GM06990 (cell line): ENCODE results near the gene BRPF1.

Source experiments
- DNase-seq: peaks from one replicate; pipeline ENCODE4 v3.0.0-alpha.2; 2011; ENCODE audit not compliant: insufficient read length; ENCODE audit errors: extremely low read depth
- H3K27me3 ChIP-seq: replicated peaks from 2 replicates; pipeline ENCODE4 v1.6.0; 2011; ENCODE audit warnings: low read length; ENCODE audit not compliant: control insufficient read depth, insufficient read depth
- H3K36me3 ChIP-seq: 2 replicates; pipeline ENCODE4 v1.5.1; 2011; ENCODE audit warnings: low read length; ENCODE audit not compliant: control insufficient read depth, insufficient read depth
- H3K4me3 ChIP-seq: replicated peaks from 2 replicates; pipeline ENCODE4 v1.5.1; 2011; ENCODE audit warnings: low read depth, mild to moderate bottlenecking, control low read depth, low read length
- TF ChIP-seq, protein P1 (sequence below): IDR thresholded peaks from 2 replicates; pipeline ENCODE4 v1.5.1; 2011; ENCODE audit warnings: low read length, control low read depth, mild to moderate bottlenecking, inconsistent platforms; ENCODE audit not compliant: insufficient read depth, poor library complexity, severe bottlenecking

BRPF1 gene

DNA sequence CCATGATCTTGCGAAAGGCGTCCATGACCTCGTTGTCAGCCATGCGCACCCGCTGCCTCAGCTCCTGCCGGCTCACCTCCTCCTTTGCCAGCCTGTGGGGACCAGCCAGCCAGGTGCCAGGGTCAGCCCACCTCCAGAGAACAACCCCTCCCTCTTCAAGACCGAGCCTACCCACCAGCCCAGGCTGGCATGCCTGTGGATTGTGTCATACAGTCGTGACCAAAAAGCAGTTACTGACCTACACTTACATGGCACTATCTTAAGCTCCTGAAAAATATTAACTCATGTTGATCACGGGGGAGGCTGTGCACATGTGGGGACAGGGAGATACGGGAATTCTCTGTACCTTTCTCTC lies 48.9 kb downstream of the BRPF1 start:
- H3K36me3 ChIP-seq: peaks cover 15% of the 10 kb centered on the region
- no peak for DNase-seq

DNA sequence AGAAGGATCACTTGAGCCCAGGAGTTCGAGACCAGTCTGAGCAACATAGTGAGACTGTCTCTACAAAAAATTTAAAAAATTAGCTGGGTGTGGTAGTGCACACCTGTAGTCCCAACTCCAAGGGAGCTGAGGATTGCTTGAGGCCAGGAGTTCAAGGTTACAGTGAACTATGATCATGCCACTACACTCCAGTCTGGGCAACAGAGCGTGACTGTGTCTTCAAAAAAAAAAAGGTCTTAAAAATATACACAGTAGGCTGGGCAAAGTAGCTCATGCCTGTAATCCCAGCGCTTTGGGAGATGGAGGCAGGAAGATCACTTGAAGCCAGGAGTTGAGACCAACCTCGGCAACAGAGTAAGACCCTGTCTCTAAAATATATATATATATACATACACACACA lies 49.4 kb downstream of the BRPF1 start:
- DNase-seq: no peak
- TF ChIP-seq, protein P1, sequence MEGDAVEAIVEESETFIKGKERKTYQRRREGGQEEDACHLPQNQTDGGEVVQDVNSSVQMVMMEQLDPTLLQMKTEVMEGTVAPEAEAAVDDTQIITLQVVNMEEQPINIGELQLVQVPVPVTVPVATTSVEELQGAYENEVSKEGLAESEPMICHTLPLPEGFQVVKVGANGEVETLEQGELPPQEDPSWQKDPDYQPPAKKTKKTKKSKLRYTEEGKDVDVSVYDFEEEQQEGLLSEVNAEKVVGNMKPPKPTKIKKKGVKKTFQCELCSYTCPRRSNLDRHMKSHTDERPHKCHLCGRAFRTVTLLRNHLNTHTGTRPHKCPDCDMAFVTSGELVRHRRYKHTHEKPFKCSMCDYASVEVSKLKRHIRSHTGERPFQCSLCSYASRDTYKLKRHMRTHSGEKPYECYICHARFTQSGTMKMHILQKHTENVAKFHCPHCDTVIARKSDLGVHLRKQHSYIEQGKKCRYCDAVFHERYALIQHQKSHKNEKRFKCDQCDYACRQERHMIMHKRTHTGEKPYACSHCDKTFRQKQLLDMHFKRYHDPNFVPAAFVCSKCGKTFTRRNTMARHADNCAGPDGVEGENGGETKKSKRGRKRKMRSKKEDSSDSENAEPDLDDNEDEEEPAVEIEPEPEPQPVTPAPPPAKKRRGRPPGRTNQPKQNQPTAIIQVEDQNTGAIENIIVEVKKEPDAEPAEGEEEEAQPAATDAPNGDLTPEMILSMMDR: no peak
- H3K4me3 ChIP-seq: no peak overlapping the region
- peaks cover 18% of the 10 kb centered on the region for H3K36me3 ChIP-seq
- H3K27me3 ChIP-seq: no peaks in the 10 kb centered on the region

More for the DNA sequence above, 48.9 kb downstream of the BRPF1 start:
- TF ChIP-seq, protein P1: no peak
- H3K4me3 ChIP-seq: no peak overlapping the region
- H3K27me3 ChIP-seq: no peaks in the 10 kb centered on the region

DNA sequence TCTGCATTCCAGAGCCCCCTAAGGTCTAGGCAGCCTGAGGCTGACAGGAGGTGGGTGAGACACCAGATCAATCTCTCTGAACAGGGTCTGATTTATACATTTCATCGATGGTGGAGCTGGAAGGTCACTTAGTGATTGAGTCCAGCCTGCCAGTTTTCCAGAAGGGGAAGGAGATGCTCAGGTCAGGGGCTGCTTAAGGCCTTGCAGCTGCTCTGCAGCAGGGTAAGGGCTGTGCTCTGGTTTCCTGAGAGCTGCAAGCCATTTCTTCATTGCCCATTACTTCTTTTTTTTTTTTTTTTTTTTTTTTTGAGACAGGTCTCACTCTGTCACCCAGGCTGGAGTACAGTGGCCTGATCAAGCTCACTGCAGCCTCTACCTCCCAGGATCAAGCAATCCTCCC lies 50.0 kb downstream of the BRPF1 start:
- Histone ChIP-seq H3K4me3 (no peak overlapping the region), H3K27me3 (no peaks in the 10 kb centered on the region), H3K36me3 (peaks cover 18% of the 10 kb centered on the region)
- TF ChIP-seq, protein P1: no peak
- no peak for DNase-seq

DNA sequence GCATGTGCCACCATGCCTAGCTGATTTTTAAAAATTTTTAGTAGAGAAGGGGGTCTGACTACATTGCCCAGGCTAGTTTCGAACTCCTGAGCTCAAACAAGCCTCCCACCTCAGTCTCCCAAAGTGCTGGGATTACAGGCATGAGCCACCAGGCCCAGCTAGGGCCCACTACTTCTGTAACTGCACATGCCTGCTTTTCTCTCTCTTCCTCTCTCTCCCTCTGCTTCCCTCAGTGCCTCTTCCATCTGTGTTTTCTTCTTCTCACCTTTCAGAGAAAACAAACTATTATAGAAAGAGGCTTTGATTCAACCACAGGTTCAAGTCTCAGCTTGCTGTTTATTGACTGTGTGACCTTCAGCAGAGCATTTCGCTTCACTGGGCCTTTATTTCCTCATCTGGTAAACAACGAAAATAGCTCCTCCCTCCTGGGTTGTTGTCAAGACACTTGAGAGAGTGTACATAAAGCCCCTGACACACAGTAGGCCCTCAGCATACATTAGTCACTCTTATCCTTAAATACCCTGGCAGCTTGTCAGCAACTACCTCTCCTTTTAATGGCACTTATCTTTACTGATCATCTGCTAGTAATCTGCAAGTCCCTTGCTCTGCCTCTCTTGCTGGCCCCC lies 50.6 kb downstream of the BRPF1 start:
- Histone ChIP-seq H3K36me3 (peaks cover 20% of the 10 kb centered on the region), H3K4me3 (no peak overlapping the region), H3K27me3 (no peaks in the 10 kb centered on the region)
- TF ChIP-seq, protein P1: no peak
- DNase-seq: no peak

DNA sequence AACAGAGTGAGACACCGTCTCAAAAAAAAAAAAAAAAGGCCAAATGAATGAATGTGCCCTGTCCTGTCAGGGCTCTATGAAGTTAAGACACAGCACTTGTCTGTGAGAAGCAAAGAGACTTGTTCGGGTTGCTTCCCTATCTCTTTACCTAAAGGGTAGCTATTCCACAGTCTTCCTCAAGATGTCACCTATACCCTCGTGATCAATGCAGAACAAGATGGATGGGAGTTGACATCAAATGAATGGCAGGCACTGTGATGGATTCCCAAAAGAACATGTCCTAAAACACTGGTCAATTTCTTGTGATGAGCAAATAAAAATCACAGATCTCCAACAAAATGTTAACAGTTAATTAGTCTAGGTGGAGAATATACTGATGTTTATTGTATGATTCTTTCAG lies 51.2 kb downstream of the BRPF1 start:
- TF ChIP-seq, protein P1: peak; percentile 34
- DNase-seq: no peak
- H3K4me3 ChIP-seq: no peak overlapping the region
- H3K27me3 ChIP-seq: no peaks in the 10 kb centered on the region
- peaks cover 25% of the 10 kb centered on the region for H3K36me3 ChIP-seq

DNA sequence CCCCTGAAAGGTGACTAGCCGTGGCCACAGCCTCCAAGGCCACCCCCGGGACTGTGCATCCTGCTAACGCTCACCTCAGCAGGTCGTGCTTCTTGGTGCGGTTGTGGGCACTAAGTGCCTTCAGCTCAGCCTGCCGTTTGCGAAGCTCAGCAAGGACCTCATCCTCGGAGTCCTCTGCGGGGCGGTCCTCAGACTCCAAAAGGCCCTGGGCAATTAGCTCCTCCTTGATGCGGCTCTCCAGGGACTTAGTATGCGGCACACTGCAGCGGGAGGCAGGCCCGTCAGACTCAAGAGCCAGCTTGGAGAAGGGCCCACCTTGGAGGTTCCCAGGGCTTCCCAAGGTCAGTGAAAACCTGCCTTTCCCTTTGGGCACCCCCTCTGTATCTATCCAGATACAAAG lies 52.4 kb downstream of the BRPF1 start:
- DNase-seq: no peak
- TF ChIP-seq, protein P1: no peak
- no peaks in the 10 kb centered on the region for H3K27me3 ChIP-seq
- peaks cover 27% of the 10 kb centered on the region for H3K36me3 ChIP-seq
- H3K4me3 ChIP-seq: no peak overlapping the region
